ENCODE measurements around the gene IKZF2.

GRCh38 chr2:213162516-213163118 is 11.2 kb upstream of the IKZF2 start:
- TF ChIP-seq RAD21 (IDR thresholded peaks at IDR 0.05; ENCODE audit: low read length) (no peak), POLR2A (IDR thresholded peaks at IDR 0.05; ENCODE audit: low read depth, low read length) (no peak)

All from IMR-90 (cell line).